HG03025 (cell line): ENCODE measurements around the gene MS4A7.

Source experiments
- ATAC-seq: cut with Tn5 transposase; IDR thresholded peaks from one replicate; pipeline ENCODE4 v1.9.1; 2021; ENCODE audit warnings: mild to moderate bottlenecking, moderate library complexity; ENCODE audit not compliant: unreplicated experiment, low FRiP score

MS4A7 gene

DNA sequence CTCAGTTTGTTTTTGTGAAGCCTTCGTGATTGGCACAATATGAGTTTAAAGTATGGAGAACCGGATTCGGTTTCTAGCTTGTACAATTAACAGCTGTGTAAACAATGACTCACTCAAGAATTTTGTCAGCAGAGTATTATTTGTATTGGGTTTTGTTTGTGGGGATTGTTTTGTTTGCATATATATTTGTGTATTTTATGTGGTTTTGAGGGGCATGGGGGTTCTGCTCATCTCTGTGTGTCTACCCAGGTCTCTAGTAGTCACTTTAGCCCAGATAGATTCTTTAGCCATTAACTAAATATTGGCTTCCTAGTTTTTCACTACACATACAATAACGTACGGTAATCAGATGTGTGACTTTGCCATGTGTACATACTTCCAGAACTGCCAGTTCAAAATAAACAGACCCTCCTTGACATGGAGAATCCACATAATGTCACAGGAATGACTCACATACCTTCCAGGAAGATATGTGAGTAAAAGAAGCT is 7.5 kb upstream of the MS4A7 start:
- no peak for ATAC-seq

DNA sequence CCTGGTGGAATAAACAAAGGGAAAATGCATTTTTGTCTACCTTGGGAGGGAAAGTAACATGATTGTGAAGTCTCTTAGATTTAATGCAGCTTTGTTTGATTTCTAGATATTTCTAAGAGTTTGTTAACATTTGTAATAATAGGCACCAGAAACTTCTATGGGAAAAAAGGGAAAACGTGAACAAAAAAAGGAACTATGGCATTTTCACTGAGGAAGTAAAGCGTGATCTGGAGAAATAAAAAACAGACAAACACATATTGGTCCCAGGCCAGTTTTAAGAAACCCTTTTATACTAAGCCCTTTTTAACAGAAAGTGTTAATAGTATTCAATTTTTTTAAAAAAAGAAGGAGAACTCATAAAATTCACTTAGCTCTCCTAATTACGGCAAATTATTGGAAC is 6.9 kb upstream of the MS4A7 start:
- ATAC-seq = no peak

- ATAC-seq = no peak
These were observed 6.5 kb upstream of the MS4A7 start for GRCh38 chr11:60371854-60372253.

DNA sequence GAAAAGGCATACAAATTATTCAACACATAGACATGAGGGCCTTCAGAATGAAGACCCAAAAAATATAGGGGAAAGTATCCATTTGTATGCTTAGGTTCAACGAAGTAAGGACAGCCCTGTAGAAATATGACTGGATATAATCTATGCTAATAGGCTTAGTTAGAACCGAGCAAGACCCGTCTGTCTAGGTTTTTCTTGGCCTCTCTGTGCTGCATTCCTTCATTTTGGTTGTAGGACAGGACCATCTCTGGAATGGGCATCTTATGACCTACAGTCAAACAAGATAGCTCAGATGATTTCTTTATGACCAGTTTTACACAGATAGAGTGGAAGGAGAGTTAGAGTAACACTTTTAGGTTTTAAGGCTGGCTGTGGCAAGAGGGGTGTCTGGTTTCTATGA is 5.6 kb upstream of the MS4A7 start:
- ATAC-seq = no peak

- ATAC-seq = no peak
These were observed 3.0 kb upstream of the MS4A7 start for GRCh38 chr11:60375316-60375715.

- ATAC-seq = no peak
These were observed 1.7 kb upstream of the MS4A7 start for GRCh38 chr11:60376601-60377000.

- ATAC-seq = no peak
These were observed 763 bp upstream of the MS4A7 start for GRCh38 chr11:60377401-60378136.

GRCh38 chr11:60389279-60389910 is 11.1 kb downstream of the MS4A7 start:
- peak; percentile 79 for ATAC-seq

DNA sequence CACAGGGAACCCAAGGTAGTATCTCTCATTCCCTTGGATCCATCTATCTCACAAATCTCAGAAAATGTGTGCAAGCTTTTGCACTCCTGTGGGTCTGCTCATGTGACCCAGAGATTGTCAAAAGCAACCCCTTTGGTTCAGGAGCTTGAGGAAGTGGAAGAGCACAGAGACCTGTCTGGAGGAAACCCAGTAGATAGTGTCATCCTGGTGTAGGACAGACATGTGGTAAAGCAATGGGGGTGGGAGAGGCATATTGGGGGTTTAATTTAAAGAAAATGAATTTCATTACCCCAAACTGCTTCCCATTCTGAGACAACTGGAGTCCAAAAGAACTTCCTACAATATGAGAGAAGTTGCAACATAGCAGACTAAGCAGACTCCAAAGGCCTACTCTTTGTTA is 12.1 kb downstream of the MS4A7 start:
- ATAC-seq = no peak

- no peak for ATAC-seq
These were observed 14.0 kb downstream of the MS4A7 start for GRCh38 chr11:60392361-60392760.

DNA sequence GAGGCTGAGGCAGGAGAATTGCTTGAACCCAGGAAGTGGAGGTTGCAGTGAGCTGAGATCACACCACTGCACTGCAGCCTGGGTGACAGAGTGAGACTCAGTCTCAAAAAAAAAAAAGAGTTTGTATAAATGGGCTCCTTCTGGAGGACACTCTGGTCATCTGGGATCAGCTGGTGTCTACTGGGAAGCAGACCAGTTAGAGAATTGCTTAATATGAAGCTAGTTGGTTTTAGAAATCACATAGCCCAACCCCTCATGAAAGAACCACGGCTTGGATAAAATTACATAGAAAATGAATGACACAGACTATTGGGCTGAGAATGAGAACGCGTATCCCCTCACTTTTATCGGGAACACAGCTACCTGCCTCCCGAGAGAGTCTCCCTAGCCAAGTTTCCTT is 14.7 kb downstream of the MS4A7 start:
- ATAC-seq = no peak

DNA sequence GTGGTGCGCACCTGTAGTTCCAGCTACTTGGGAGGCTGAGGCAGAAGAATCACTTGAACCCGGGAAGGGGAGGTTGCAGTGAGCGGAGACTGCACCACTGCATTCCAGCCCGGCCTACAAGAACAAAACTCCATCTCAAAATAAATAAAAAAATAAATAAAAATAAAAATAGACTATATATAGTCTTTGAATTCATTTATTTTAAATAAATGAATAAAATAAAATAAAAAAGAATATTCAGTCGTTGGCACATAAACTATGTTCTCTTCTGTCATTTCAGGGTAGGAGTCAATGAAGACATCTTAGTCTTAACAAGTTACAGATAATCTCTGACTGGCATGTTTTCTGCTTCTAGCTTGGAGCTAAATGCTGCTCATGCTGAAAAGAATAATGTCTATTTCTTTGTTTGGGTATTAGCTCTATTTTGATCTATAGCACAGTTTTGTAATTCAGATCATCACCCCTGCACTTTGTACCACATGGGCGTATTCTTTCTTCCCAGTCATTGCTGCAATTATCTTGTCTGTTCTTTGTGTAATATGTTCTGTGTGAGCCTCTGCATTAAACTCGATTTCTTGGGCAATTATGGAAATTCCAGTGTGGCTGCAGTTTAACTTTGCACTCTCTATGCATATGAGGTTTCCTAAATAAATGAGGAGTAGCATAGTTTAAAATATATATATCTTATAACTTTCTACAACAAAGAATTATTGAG is 16.5 kb downstream of the MS4A7 start:
- no peak for ATAC-seq

DNA sequence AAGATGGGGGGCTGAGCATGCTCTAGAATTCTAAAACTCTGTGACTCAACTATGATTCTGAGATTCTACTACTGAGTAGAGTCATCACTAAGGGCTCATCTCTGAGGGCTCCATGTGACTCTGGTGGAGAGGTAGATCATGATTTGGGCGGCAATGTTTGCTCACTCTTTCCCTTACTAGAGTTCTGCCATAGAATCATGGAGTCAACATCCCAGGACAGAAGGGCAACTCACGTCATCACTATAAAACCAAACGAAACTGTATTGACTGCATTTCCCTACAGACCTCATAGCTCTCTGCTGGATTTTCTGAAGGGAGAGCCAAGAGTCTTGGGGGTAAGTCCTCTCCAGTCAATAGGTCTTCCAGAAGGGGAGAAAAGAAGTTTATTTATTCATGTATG is 18.1 kb downstream of the MS4A7 start, which contains the start of gene MS4A14:
TSS of gene MS4A14 (plus strand) at position 78 of the 400 bp plus-strand sequence. CDS start at position 198, 120 bp downstream.
- no peak for ATAC-seq

GRCh38 chr11:60396799-60397198 is 18.5 kb downstream of the MS4A7 start:
- ATAC-seq = peak; percentile 91

DNA sequence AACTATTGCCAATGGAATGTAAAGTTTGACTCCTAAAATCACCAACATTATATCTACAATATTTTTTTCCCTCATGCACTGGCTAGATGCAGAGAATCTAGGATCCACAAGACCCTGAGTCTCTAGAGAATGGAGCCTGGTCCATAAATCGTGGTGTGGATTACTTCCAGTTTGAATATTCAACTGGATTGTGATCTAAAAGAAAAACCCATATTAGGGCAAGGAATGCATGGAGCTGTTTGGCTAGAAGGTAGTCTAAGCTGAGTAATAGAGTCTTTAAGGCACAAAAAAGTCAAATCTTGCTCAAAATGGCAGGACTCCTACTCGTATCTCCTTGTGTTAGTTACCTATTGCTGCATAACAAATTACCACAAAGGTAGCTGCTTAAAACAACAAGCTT is 41.7 kb downstream of the MS4A7 start:
- no peak for ATAC-seq

GRCh38 chr11:60422609-60423008 is 44.3 kb downstream of the MS4A7 start:
- ATAC-seq = no peak

- ATAC-seq = no peak
These were observed 50.2 kb downstream of the MS4A7 start for GRCh38 chr11:60428517-60428916.

DNA sequence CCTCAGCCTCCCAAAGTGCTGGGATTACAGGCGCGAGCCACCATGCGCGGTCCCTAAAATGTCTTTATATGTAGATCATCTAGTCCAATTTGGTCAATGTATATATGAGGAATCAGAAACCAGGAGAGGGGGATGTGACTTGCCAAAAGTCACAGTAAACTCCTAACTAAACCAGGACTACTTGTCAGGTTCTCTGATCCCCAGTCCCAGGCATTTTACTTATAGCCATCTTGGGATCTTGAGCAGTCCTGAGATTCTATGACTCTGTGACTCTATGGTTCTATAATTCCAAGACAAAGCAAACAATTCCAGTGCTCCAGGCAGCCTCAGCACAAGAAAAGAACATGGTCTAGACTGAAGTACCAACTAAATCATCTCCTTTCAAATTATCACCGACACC is 50.9 kb downstream of the MS4A7 start, which contains the start of gene MS4A5:
TSS of gene MS4A5 (plus strand) at position 301 of the 400 bp plus-strand sequence. CDS start 103 bp downstream, outside the sequence.
- ATAC-seq = no peak

DNA sequence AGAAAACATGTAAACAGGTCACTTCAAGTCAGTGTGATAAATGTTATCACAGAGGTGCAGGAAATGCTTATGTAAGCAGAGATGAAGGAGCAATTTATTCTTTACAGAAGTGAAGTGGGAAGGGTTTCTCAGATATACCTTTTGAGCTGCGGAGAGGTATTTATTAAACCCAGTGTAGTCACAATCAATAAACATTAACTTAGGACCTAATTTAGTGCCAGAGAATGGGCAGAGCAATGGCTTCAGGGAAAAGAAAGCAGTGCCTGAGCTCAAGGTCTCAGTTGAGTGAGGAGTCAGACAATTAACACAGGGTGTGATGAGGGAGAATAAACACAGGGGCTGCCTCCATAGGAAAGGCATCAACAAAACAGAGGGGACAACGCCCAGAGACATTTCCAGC is 52.9 kb downstream of the MS4A7 start:
- ATAC-seq = no peak

GRCh38 chr11:60433401-60433800 is 55.1 kb downstream of the MS4A7 start:
- ATAC-seq = no peak
